CD4-positive, alpha-beta T cell treated with Interleukin-4 for 1 hour (primary cell): ENCODE results near the gene BLOC1S4.
"Not testable (repeated sequence)": the region's sequence is repeated elsewhere in the genome, so short reads cannot be mapped to it uniquely, and the experiment has no call there.

ENCODE experiments used
- DNase-seq, 2 donors: peaks; one replicate each; pipeline ENCODE4 v3.0.0-alpha.2; 2020 to 2022

The BLOC1S4 gene

DNA sequence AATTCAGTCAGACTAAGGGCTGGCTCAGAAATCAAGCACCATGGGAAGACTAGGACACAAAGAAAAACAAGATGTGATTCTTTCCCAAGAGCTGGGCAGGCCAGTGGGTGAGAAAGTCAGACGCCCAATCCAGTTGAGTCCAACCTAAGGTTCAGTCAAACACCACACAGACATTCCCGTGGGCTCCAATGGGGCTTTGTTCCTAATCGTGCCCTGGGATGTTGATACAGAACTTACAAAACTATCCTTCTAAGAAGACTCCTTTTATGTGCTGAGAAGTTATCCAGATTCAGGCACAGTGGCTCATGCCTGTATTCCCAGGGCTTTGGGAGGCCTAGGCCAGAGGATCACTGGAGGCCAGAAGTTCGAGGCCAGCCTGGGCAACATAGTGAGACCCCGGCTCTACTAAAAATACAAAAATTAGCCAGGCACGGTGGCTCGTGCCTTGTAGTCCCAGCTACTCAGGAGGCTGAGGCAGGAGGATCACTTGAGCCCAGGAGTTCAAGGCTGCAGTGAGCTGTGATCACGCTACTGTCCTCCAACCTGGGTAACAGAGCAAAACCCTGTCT is 3.7 kb downstream of the BLOC1S4 start:
- no peak for DNase-seq

GRCh38 chr4:6720202-6720699 is 4.3 kb downstream of the BLOC1S4 start:
- DNase-seq, result peak; percentile 75 to 79

- no peak for DNase-seq
These were observed 5.1 kb downstream of the BLOC1S4 start for GRCh38 chr4:6721121-6721520.

GRCh38 chr4:6722891-6723290 is 6.9 kb downstream of the BLOC1S4 start:
- DNase-seq, result no peak

DNA sequence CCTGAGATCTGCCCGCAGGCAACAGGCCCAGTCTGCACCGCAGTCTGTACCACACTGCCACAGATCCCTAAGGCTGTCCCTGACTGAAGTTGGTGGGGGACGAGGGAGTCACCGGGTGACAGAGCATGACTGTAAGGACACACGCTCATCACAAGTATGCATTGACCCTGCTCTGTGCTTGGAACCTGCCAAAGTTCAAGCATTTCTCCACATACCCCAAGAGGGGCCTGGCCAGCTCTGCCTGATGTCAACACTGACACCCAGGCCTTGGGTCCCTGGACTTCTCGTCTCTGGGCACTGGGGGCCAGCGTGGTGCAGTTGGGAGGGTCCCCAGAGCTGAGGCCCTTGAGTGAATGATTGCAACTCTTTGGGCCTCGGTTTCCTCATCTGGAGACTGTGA is 7.9 kb downstream of the BLOC1S4 start:
- no peak for DNase-seq

DNA sequence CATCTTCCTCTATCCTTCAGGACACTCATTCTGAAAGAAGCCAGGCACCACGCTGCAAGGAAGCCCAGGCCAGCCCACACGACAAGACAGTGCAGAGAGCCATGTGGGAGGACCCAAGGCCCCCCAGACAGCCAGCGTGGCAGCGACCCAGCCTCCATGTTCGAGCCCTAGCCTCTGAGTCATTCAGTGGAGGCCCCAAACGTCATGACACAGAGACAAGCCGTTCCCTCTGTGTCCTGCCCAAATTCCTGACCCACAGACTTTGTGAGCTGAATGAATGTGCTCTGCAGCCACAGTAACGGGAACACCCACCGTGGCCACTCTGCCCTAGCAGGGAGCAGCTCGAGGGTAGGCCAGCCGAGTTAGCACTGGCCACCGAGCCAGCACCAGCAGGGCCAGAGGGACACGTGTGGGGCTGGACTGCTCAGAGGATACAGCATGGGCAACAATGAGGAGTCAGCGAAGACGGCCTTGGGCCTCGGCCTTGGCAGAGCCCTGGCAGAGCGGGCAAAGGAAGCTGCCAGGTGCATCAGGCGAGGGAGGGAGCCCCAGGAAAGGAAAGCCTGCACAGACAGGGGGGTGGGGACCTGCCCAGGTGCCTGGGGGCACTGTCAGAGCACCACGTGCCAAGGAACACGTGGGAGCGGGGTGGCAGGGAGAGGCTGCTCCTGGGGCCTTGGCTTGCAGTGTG is 8.6 kb downstream of the BLOC1S4 start:
- no peak for DNase-seq

DNA sequence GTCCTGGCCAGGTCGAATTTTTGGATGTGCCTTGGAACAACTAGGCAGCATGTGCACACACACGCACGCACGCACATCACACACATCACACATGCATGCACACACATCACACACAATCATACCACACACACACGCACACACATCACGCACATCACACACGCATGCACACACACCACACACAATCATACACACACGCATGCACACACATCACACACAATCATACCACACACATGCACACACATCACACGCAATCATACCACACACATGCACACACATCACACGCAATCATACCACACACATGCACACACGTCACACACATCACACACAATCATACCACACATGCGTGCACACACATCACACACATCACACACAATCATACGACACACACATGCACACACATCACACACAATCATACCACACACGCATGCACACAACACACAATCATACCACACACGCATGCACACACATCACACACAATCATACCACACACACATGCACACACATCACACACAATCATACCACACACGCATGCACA is 9.5 kb downstream of the BLOC1S4 start:
- DNase-seq, result not testable (repeated sequence)

- DNase-seq, result no peak
These were observed 11.3 kb downstream of the BLOC1S4 start for GRCh38 chr4:6727081-6727942.

DNA sequence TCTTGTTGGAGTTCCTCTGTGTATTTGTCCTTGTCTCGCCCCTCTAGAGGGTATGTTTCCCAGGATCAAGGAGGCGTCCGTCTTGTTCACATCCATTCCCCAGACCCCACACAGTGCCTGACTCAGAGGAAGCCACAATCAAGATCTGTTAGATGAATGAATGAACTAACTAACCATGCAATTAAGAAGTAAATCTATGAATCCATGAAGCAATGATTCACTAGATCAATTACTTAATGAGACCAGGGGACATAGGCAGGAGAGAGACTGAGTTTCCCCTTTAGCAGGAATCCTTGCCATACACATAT is 11.9 kb downstream of the BLOC1S4 start:
- DNase-seq, result no peak

GRCh38 chr4:6728320-6729029 is 12.5 kb downstream of the BLOC1S4 start:
- no peak for DNase-seq

GRCh38 chr4:6730603-6731317 is 14.8 kb downstream of the BLOC1S4 start:
- DNase-seq, result no peak

DNA sequence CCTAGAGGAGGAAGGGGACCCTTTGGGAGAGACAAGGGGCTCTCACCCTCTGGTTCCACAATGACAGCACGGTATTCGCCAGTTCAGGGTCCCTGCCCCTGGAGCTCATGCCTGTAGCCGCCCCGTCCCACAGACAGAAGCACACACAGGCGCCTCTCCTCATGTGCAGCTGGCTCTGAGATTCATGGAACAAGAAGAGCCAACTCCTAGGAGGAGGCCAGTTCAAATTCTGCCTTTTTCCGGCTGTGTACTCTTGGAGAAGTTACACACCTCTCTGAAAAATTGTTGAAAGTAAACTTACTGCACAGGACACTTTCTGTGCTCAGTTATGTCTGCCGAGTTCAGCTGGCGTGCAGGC is 15.3 kb downstream of the BLOC1S4 start:
- no peak for DNase-seq

- no peak for DNase-seq
These were observed 15.8 kb downstream of the BLOC1S4 start for GRCh38 chr4:6731780-6732179.

GRCh38 chr4:6732441-6733357 is 16.7 kb downstream of the BLOC1S4 start:
- DNase-seq, result peak in 1 of 2 donors; percentile 33

DNA sequence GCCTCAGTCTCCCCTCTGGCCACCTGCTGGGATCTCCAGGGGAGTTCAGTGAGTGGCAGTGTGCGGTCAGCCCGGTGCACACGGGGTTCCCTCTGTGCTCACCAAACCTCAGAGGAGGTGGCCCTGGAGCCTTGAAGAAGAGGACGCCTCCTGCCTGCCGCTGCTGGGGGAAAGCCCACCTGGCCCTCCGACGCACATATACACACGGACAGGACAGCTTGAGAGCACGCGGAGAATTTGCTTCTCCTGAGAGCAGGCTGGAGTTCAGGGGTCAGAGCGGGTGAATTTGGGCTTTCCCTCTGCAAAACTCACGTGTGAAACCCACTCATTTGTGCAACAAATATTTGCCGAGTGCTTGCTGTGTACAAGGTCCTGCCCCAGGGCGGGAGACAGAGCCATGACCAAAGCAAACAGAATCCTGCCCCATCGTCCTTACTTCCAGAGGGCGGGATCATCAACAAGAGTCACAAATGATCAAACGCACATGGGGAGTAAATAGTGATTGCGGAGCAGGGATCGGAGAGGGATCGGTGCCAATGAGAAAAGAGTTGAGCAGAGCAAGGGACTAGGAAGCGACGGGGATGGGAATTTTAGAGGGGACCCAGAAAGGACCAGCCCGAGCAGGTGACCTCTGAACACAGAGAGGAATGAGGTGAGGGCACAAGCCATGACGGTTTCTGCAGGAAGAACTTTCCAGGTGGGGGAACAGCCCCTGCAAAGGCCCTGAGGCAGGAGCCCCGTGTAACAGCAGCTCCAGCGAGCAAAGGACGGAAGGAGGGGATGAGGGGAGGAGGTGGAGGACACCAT is 17.6 kb downstream of the BLOC1S4 start:
- no peak for DNase-seq

DNA sequence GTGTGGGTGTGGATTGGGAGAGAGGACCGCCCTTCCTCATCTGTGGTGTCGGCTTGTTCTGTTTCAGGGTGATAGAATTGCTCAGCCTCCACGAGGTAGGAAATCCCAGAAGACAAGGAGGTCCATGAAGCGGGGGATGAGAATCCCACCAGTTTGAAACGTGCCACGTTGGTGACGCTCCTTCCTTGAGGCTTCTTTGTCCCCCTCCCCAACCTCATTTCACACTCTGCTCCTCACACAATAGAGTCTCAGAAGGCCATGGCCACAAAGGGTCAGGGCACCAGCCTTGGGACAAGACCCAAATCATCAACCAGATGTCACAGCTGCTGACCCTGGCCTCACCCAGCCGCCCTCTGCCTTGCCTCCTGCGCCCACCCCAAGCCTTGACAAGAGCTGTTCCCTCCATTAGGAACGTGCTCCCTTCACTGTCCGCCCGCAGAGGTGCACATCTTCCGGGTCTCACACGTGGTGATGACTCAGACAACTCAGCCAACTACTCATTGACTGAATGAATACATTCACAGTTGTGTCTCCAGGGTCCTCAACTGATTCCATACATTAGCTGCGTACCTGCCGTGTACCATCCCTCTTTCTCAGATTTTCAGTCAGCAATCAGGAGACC is 18.3 kb downstream of the BLOC1S4 start:
- DNase-seq, result no peak

- DNase-seq, result no peak
These were observed 23.9 kb downstream of the BLOC1S4 start for GRCh38 chr4:6739920-6740319.

GRCh38 chr4:6740347-6740746 is 24.4 kb downstream of the BLOC1S4 start:
- no peak for DNase-seq

- no peak for DNase-seq
These were observed 26.5 kb downstream of the BLOC1S4 start for GRCh38 chr4:6742507-6742906.

DNA sequence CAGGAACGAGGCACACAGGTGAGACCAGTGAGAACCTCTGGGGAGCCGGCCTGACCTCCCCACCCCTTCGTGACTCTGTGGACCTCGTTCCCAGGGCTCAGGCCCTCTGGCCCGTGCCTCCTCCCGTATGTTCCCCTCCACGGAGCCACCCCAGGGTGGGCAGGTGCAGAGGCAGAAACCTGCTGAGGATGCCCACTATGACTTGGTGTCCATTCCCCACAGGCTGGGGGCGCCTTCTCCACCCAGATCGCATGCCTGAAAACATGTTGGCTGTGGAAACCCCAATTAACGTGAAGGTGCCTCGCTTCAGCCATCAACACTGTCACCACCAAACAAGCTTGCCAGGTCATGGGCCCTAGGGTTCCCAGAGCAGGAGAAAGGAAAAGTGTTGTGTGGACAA is 27.0 kb downstream of the BLOC1S4 start:
- no peak for DNase-seq
